HL-60 (cell line): ENCODE measurements around the gene IL17RA.
A peak's percentile ranks its signal among the peaks of the same experiment; 100 is the strongest.

Experiments
- DNase-seq, 2 experiments: peaks; one replicate each; pipeline ENCODE4 v3.0.0-alpha.2; 2010 to 2020; ENCODE audit warnings: low read depth in 1 of 2, low spot score in 1 of 2
- H3K27ac ChIP-seq: fragments of 250-450 bp; sonication (Bioruptor Pico); replicated peaks from 2 replicates; pipeline ENCODE4 v1.5.1; 2020; ENCODE audit warnings: mild to moderate bottlenecking, moderate library complexity
- H3K27me3 ChIP-seq: fragments of 250-450 bp; sonication (Bioruptor Pico); 2 replicates; pipeline ENCODE4 v1.5.1; 2021; ENCODE audit warnings: mild to moderate bottlenecking, moderate library complexity; ENCODE audit not compliant: insufficient read depth, poor library complexity, severe bottlenecking
- H3K4me3 ChIP-seq: replicated peaks from 2 replicates; pipeline ENCODE4 v1.5.1; 2011; ENCODE audit warnings: mild to moderate bottlenecking, control low read depth, low read length; ENCODE audit not compliant: insufficient read depth
- CTCF ChIP-seq: IDR thresholded peaks from one replicate; pipeline ENCODE4 v1.5.1; 2011; ENCODE audit warnings: low read length, control low read depth, inconsistent platforms; ENCODE audit not compliant: insufficient read depth
- GABPA ChIP-seq: IDR thresholded peaks from 2 replicates; pipeline ENCODE4 v1.6.1; 2012; ENCODE audit warnings: low read depth
- POLR2AphosphoS5 ChIP-seq: IDR thresholded peaks from 2 replicates; pipeline ENCODE4 v1.6.1; 2012; ENCODE audit warnings: low read depth
- REST ChIP-seq: IDR thresholded peaks from 2 replicates; pipeline ENCODE4 v1.6.1; 2012; ENCODE audit warnings: low read depth; ENCODE audit not compliant: insufficient replicate concordance
- SPI1 ChIP-seq: IDR thresholded peaks from 2 replicates; pipeline ENCODE4 v1.6.1; 2012; ENCODE audit warnings: low read depth, mild to moderate bottlenecking, borderline replicate concordance

Gene IL17RA

GRCh38 chr22:17097701-17098100 lies 12.9 kb downstream of the IL17RA start:
- no peaks in the 10 kb centered on the region for H3K27me3 ChIP-seq
- H3K27ac ChIP-seq: peak overlapping the region; percentile 49

DNA sequence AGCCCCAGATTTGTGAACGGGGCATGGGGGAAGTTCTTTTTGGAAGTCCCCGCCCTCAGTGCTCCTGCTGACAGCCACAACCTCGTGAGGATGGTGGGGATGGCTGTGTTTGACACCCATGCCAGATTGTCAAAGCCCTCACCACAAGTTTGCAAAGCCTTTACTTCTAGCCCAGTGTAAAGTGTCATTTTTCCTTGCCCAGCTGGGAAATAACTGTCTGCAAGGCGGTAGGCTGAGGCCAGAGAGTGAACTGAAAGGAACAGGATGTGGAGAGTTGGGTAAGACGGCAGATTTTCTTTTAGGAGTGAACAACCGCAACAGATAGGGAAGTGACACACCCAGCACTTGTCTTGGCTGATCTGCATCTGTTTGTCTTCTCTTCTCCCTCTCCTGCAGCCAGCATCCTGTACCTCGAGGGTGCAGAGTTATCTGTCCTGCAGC lies 13.6 kb downstream of the IL17RA start:
- Histone ChIP-seq H3K27ac (peak overlapping the region; percentile 45), H3K27me3 (no peaks in the 10 kb centered on the region), H3K4me3 (no peak overlapping the region)
- DNase-seq: peak; percentile 96 to 98
- TF ChIP-seq CTCF (no peak), REST (no peak), POLR2AphosphoS5 (peak; percentile 100), SPI1 (peak; percentile 96), GABPA (peak; percentile 55; the same call in 1 of the 2 replicates)

More at GRCh38 chr22:17097701-17098100, 12.9 kb downstream of the IL17RA start:
- no peak for DNase-seq
- H3K4me3 ChIP-seq: no peak overlapping the region
- TF ChIP-seq SPI1: no peak
- TF ChIP-seq REST: no peak
- TF ChIP-seq CTCF: no peak
- no peak for TF ChIP-seq GABPA
- no peak for TF ChIP-seq POLR2AphosphoS5

DNA sequence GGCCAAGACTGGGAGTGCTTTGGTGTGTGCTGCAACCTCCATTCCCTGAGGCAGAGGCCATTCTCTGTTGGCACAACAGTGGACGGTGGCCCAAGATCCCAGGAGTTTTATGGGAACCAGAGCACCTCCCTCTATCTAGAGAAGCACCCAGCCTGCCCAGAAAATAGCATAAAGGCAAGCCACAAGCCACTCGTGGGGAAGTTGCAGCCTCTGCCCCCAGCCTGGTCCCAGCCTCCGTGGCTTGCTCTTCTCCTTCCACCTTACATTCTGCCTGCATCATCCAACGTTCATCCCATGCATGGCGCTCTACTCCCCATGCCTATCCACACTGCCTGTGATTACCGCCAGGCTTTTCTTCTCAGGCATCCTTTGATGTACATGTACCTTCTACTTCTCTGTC lies 15.8 kb downstream of the IL17RA start:
- TF ChIP-seq SPI1: no peak
- peak in 1 of 2 experiments; percentile 65 for DNase-seq
- Histone ChIP-seq H3K4me3 (no peak overlapping the region), H3K27ac (peak overlapping the region; percentile 10), H3K27me3 (no peaks in the 10 kb centered on the region)

GRCh38 chr22:17101475-17102296 lies 16.9 kb downstream of the IL17RA start:
- Histone ChIP-seq H3K4me3 (no peak overlapping the region), H3K27ac (peak overlapping the region; percentile 63), H3K27me3 (no peaks in the 10 kb centered on the region)
- no peak for DNase-seq
- TF ChIP-seq POLR2AphosphoS5 (no peak), GABPA (no peak), REST (no peak), CTCF (no peak), SPI1 (no peak)
